ENCODE measurements around the gene MAGEB1.
A peak's percentile ranks its signal among the peaks of the same experiment; 100 is the strongest.

Gene MAGEB1, protein sequence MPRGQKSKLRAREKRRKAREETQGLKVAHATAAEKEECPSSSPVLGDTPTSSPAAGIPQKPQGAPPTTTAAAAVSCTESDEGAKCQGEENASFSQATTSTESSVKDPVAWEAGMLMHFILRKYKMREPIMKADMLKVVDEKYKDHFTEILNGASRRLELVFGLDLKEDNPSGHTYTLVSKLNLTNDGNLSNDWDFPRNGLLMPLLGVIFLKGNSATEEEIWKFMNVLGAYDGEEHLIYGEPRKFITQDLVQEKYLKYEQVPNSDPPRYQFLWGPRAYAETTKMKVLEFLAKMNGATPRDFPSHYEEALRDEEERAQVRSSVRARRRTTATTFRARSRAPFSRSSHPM

DNA sequence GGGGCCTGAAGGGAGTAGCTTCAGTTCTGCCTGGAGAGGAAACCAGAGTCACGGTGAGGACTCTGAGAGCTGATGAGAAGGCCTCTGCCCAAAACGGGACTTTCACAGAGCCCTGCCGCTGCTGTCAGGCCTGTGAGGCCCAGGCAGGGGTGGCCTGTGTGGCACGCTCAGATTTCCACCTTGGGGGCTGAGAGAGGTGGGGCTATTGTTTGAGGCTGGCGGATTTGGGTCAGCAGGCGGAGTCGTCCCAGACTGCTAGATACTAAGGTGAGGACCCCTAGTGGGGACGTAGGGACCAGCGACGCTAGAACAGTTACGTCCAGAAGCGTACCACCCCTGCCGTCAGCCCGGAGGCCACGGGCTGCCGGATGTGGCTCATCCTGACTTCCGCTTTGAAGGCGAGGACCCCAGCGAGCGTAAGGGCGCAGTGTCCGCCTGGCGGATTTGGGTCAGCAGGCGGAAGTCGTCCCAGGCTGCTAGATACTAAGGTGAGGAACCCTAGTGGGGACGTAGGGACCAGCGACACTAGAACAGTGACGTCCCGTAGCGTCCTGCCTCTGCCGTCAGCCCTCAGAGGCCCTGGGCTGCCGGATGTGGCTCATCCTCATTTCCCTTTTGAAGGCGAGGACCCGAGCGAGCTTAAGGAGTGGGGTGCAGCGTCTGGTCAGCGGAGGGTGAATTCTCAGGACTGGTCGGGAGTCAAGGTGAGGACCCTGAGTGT lies at the start of gene MAGEB1:
TSS of gene MAGEB1 (plus strand) at position 378 of the 721 bp plus-strand sequence. CDS start 3,348 bp downstream, outside the sequence.
- DNase-seq = no peak

DNA sequence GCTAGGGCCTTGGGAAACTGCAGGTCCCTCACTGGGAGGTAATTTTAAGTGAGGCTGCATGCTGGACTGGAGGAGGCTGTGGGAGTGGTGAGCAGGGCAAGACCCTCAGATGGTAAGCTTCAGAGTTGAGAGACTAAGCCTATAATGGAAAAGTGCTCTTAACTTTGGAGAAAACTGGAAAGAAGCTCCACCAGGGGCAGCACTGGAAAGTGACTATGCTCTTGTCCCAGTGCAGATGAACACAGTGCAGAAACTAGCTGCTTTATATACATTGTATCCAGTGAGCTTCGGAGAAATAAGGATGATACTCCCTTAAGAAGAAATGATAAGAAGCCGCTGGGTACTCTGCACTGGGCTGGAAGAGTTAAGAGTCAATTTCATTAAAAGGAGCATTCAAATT lies 34.8 kb upstream of the MAGEB1 start:
- DNase-seq = no peak

DNA sequence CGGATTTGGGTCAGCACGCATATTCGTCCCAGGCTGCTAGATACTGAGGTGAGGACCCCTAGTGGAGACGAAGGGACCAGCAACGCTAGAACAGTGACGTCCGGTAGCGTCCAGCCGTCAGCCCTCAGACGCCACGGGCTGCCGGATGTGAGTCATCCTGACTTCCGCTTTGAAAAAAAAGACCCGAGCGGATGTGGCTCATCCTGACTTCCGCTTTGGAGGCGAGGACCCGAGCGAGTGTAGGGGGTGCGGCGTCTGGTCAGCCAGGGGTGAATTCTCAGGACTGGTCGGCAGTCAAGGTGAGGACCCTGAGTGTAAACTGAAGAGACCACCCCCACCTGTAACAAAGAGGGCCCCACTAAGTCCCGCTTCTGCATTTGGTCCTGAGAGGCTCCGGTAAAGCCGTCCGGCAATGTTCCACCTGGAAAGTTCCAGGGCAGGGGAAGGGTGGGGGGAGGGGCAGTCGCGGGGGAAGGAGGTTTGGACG lies 31.5 kb upstream of the MAGEB1 start, which contains the start of gene MAGEB2:
TSS of gene MAGEB2 (plus strand) at position 207 of the 487 bp plus-strand sequence. CDS start 3,018 bp downstream, outside the sequence.
- DNase-seq = no peak

DNA sequence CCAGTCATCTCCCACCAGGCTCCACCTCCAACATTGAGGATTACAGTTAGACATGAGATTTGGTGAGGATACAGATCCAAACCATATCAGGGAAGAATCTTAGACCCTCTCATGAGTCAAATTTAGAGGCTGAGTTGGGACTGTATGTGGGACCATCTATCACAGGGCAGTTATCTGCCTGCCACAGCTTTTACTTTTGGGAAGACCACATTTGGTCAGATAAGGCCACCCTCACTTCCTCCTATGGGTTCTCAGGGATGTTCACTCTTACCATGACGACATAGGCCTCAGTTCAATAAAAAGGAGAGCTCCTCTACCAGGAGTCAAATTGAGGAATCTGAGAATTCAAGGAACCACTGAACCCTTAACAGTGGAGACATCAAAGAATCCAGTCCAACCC lies 29.5 kb upstream of the MAGEB1 start:
- DNase-seq = no peak

DNA sequence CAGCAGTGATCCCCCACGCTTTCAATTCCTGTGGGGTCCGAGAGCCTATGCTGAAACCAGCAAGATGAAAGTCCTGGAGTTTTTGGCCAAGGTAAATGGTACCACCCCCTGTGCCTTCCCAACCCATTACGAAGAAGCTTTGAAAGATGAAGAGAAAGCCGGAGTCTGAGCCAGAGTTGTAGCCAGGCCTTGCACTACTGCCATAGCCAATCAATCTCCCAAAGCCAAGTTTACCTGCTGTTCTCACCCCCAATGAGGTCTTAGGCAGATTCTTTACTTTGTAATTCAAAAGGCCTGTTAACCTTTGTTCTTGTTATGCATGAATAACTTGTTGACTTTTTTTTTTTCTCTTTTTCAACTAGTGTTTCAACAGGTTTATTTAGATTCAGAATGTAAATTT lies 27.6 kb upstream of the MAGEB1 start:
- DNase-seq = no peak

DNA sequence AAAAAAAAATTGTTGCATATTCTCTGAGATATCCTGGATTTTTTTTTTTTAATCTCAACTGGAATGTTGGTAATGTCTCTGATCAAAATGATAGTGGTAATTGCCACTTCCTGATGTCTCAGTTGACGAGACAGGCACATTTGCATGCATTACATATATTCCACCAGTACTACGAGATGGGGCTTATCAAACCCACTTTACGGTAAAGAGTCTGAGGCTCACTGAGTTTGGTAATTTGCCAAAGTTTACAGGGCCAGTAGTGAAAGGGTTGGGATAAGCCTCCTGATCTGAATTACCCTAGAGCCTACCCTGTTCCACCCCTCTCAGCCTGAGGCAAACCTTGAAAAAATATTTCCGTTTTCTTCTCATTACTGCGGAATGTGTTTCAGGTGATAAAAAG lies 26.3 kb upstream of the MAGEB1 start:
- DNase-seq = no peak

DNA sequence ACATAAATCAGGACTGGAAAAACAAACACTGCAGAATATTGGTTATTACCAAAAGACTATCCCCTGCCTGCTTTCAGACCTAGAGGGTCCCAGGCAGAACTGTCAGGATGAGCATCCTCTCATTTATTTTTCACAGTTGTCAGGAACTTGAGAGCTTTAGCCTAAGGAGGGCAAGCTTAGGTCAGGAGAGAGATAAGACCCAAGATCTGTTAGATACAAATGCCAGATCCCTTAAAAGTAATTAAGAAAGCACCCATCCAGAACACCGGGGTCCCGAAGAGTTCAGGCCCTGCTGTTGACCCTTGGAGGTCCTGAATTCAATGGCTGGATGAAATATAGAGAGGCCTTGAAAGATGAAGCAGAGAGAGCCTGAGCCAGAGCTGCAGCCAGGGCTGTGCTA lies 22.4 kb upstream of the MAGEB1 start:
- no peak for DNase-seq

DNA sequence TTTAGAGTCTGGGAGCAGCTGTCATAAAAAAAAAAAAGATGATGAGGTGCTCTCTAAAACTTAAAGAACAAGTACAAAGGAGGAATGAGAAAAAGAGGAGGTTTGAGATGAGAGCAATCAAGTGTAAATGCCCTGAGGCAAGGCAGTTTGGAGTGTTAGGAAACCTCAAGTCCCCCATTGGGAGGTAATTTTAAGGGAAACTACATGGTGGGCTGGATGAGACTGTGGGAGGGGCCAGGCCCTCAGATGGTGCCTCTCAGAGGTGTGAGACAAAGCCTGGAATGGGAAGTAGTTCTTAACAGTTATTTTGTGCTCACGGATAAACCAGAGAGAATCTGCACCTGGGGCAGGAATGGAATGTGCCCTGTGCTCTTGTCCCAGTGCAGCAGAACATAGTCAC lies 18.4 kb upstream of the MAGEB1 start:
- DNase-seq = no peak

DNA sequence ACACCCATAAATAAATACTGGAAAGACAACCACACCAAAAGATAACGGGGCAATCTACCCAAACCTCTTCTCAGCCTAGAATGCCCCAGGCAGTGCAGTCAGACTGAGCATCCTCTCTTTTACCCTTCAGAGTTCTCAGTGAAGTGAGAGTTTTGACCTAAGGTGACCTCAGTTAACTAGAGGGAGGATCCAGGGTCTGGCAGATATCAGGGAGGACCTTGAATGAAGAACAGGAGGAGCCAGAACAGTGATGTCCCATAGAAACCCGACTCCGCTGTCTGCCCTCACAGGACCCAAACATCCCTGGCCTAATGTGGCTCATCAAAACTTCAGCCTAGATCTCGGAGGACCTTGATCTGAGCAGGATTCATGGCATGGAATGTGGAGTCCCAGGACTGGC lies 16.6 kb upstream of the MAGEB1 start, which contains the start of gene MAGEB3:
TSS of gene MAGEB3 (plus strand) at position 263 of the 400 bp plus-strand sequence. CDS start 5,268 bp downstream, outside the sequence.
- no peak for DNase-seq

DNA sequence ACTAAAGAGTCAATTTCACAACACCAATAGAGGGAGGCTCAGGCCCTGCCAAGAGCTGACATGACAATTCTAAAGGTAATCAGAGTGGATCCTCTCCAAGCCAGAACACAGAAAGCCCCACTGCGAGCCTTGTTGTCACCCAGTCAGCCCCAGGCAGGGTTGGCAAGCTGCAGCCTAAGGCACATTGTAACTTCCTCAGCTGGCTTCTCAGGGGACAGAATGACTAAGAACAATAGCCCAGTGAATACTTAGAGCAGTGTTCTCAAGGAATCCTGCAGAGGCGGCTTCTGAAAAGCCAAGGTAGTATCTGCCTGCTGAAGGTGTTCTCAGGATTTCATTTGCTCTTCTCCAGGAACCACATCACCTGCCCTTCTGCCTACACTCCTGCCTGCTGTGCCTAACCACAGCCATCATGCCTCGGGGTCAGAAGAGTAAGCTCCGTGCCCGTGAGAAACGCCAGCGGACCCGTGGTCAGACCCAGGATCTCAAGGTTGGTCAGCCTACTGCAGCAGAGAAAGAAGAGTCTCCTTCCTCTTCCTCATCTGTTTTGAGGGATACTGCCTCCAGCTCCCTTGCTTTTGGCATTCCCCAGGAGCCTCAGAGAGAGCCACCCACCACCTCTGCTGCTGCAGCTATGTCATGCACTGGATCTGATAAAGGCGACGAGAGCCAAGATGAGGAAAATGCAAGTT lies 5.1 kb upstream of the MAGEB1 start, which contains the start of gene MAGEB4:
TSS of gene MAGEB4 (plus strand) at position 277 of the 692 bp plus-strand sequence. CDS start at position 413, 136 bp downstream.
- no peak for DNase-seq

DNA sequence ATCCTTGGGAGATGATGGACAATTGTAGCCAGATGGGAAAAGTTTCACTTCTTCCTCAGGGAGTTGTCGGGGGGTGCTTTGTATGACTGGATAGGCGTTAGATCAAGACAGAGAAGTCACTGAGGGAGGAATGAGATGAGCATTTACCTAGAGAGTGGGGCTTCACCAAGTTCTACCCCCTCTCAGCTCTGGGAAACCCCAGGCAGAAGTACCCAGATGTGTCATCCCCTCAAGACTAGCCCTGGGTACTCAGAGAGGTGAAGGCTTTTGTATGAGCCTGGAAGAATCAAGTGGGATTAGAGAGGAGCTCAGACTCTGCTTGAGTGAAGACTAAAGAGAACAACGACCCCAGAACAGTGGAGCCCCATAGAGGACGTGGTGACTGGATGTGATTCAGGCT lies 1.9 kb downstream of the MAGEB1 start:
- no peak for DNase-seq

DNA sequence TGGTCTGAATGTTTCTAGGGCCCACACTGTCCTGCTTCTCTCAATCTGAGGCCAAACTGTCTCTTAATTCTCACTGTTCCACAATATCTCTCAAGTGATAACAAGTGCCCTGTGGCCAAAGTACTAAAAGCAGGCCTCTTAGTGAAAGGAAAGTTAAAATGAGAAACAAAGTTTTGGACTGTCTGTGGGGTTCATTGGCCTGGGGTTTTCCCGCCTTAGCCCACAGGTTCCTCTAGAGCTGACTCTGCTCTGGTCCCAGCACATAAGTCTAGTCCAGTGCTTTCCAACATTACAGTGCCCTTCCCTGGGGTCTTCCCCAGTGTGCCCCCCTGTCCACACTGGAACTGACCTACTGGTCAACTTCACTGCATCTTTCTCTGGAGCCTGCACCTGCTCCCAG lies 6.3 kb downstream of the MAGEB1 start:
- no peak for DNase-seq

DNA sequence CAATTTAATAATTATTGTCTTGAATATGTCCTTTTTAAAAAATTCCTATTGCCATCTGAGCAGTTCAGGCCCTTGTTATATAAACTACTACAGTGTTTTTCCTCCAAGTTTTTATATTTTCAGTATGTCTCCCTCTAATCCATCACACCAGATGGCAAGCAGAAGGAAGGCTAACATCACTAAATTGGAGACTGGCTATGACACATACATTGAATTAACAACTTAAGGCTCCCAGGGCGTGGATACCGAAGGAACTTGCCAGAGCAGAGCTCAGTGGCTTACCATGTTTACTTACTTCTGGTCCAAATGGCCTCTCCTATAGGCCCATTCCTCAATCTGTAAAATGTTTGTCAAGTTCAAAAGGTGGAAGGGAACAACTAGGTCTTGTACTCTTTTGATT lies 13.0 kb downstream of the MAGEB1 start:
- DNase-seq = no peak

DNA sequence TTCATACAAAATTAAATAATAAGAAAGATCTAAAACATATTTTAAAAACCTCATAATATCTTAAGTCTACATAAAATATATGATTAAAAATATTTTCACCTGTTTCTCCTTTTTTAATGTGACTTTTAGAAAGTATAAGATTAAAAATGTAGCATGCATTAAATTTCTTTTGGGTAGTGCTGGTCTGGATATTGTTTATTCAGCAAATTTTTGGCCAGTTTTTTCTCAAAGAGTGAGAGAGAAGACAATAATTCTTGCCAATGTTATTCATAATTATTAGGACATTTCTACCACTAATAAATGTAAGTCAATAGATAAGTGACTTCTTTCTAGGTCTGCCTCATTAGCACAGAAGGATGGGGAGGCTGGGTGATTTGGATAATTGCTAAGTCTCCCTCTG lies 14.1 kb downstream of the MAGEB1 start:
- no peak for DNase-seq

DNA sequence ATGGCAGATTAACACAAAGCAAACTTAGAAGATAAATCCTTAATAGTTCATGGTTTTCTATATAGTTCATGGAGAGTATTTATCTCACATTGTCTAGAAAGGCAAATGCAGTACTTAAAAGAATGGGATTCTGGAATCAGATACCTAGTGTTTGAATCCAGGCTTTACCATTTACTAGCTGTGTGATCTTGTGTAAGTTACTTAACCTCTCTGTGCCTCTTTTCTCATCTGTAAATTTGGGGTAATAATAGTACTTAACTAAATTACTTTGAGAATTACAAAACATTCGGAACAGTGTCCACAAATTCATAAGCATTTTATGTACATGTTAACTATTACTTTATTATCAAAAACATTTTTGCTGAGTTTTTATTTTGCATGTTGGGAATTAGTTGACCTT lies 15.8 kb downstream of the MAGEB1 start:
- no peak for DNase-seq

DNA sequence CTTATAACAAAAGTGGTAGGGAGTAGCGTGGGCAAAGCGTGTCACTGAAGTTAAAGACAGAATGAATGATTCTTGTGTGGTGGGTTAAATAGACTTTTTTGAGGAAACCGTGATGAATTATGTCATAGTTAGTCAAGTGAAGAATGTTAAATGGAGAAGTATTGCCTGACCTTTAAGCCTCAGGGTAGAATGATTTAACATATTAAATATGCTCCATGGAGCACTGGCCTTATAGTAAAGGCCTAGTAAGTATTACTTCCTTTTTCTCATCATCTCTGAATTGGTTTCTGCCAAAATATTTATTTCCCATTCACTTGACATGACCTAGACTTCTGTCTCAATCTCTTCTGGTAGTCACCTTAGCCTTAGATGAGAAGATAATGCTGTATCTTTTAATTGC lies 23.7 kb downstream of the MAGEB1 start:
- DNase-seq = no peak

DNA sequence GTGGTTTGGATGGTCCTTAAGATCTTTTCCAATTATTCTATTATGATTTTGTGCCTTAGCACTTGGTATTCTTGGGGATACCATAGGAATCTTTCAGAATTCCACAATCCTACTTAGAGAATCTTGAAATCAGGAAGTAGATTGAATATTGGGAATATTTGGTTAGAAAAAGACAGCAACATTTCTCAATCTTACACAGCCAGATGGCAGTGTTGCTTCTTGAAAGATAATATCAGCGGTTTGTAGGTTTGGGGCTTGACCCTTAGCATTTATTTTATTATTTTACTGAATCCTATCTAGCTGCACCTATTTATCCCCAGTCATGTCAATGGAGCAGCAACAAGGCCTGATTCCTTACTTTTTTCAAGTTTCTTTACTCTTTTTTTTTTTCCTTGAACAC lies 28.6 kb downstream of the MAGEB1 start:
- DNase-seq = no peak

DNA sequence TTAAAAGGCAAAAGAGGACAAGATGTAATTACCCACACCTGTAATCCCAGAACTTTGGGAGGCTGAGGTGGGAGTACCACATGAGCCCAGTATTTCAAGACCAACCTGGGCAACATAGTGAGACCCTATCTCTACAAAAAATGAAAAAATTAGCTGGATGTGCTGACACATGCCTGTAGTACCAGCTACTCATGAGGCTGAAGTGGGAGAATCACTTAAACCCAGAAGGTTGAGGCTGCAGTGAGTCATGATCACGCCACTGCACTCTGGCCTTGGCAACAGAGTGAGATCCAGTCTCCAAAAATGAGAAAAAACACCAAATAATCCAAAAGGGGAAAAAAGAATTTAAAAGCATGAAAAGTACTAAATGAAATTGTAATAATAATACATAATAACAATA lies 31.4 kb downstream of the MAGEB1 start:
- DNase-seq = peak; percentile 22

DNA sequence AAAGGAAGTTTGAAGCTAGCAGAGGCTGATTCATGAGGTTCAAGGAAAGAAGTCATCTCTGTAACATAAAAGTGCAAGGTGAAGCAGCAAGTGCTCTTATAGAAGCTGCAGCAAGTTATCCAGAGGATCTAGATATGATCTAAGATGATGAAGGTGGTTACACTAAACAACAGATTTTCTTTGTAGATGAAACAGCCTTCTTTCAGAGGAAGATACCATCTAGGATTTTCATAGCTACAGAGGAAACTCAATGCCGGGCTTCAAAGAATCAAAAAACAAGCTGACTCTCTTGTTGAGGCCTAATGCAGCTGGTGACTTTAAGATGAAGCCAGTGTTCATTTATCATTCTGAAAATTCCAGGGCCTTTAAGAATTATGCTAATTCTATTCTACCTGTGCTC lies 33.5 kb downstream of the MAGEB1 start:
- no peak for DNase-seq

DNA sequence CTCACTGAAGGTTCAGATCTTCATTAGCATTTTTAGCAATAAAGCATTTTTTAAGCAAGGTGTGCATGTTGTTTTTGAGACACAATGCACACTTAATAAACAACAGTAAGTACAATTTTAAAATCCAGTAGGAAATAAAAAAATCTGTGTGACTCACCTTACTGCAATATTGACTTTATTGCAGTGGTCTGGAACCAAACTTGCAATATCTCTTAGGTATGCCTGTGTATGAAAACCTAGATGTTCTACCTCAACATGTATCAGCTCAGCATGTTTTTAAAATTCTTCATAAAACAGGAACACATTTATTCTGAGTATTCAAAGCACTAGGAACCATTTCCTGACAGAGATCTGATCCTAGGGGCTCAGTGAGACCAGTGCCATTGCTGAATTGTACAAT lies 35.6 kb downstream of the MAGEB1 start:
- no peak for DNase-seq

DNA sequence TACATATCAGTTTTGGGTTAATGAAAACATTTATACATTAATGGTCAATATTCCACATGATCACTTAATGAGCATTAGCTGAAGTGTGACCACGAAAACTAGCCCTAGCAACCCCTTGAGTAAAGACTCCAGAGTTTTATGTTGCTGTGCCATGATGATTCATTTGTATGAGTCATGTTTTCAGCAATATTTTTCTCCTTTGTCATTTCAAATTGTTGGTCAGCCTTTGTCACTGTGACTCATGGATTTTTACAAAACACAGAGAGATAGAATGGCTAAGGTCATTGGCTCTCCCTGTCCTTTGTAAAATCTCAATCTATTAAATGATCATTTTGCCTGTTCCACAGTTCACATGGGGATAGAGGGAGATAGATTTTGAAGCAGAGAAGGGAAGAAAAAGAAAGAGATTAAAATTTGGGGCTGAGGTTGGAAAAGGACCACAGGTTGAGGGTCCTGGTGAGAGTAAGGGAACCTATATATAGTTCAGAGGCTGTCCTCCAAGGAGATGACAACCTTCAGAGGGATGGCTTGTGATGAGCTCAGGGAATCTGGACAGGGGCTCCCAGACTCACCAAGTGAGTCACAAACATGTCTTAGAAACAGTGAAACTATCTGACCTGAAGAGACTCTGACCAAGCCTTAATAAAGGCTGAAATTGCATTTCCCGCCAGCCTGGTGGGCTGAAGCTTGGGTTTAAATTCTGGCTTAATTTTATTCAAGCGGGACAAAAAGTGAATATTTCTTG lies 36.7 kb downstream of the MAGEB1 start:
- DNase-seq = peak; percentile 65

DNA sequence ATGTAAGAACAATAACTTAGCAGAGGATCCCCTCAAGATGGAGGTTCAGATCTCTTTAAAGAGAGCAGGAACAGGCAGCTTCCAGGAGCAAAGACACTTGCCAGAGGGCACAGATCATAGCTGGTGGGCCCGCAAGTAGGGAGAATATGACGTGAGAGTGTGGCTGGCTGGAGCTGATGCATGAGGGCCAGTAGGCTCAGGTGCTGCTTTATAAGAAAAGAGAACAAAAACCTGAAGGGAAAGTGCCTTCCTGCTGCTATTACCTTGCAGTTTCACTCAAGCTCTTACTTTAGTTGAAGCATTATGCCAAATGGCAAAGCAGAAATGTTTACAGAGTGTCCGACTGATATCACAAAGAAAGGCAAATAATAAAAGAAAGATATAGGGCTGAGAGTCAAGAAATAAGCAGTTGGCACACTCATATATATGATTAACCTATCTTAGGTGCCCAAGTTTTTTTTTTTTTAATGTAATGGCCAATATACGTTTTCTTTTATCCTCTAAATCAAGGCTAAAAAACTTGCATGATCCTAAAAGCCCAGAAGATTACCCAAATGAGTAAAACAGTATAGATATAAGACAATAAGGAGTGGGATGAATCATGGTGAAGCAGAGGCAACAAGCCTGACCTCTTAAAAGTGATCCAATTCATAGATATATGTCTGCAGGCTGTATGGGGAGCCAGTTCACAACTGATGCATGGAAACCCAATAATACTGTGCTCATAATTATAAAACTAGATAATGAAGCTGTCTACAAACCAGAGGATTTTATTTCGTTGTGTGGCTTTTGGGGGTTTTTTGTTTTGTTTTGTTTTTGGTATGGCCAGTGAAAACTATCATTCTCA lies 49.7 kb downstream of the MAGEB1 start:
- DNase-seq = no peak
